Stimulated activated naive B cell treated with anti-CD40 and anti-IgM and Interleukin-4, amounts not matched to agents 10 μg/mL and 1 μg/mL and 100 μg/mL, for 72 hours (primary cell): ENCODE measurements around the gene PPM1D.
"Not testable (repeated sequence)": the region's sequence is repeated elsewhere in the genome, so short reads cannot be mapped to it uniquely, and the experiment has no call there.

Source experiments
- ATAC-seq, 2 donors: fragments of 150-1000 bp; cut with Tn5 transposase; replicated peaks; 2 replicates each; pipeline ENCODE4 v1.10.0; 2021; ENCODE audit warnings: moderate library complexity in 1 of 2
- DNase-seq: peaks from one replicate; pipeline ENCODE4 v3.0.0; 2021
- H3K27ac Mint-ChIP-seq: one replicate; pipeline ENCODE4 v1.8.0; 2022; ENCODE audit warnings: mild to moderate bottlenecking, mixed read lengths
- H3K27me3 Mint-ChIP-seq, 2 donors: one replicate each; pipeline ENCODE4 v1.8.0; 2022; ENCODE audit warnings: mixed read lengths in 2 of 2
- H3K36me3 Mint-ChIP-seq, 2 donors: one replicate each; pipeline ENCODE4 v1.8.0; 2022; ENCODE audit warnings: mixed read lengths in 2 of 2, mild to moderate bottlenecking in 1 of 2
- H3K4me1 Mint-ChIP-seq, 2 donors: one replicate each; pipeline ENCODE4 v1.8.0; 2022; ENCODE audit warnings: mixed read lengths in 2 of 2, mild to moderate bottlenecking in 1 of 2
- H3K4me3 Mint-ChIP-seq, 2 donors: one replicate each; pipeline ENCODE4 v1.8.0; 2022; ENCODE audit warnings: mild to moderate bottlenecking in 2 of 2, mixed read lengths in 2 of 2, moderate library complexity in 1 of 2
- H3K9me3 Mint-ChIP-seq, 2 donors: one replicate each; pipeline ENCODE4 v1.8.0; 2022; ENCODE audit warnings: mixed read lengths in 2 of 2, mild to moderate bottlenecking in 1 of 2

Gene PPM1D

DNA sequence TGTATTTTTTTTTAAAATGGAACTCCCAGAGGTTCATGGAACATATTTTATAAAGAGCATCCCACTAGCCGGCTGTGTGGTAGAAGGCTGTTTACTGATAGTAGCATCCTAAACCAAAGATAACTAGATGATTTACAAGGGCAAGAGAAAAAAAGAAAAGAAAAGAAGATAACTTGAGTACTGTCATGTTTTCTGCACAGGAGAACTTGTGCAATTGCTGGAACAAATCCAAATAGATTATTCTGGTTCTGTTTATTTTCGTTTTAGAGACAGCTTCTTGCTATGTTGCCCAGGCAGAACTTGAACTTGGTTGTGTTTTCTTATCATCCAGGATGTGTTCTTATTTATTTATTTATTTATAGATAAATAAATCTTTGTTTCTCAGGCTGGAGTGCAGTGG lies 20.9 kb upstream of the PPM1D start:
- Mint-ChIP-seq H3K9me3 (peaks cover 0 to 6% of the 10 kb centered on the region in 2 donors), H3K36me3 (no peaks in the 10 kb centered on the region), H3K27ac (no peak overlapping the region), H3K4me1 (peaks cover 4 to 12% of the 10 kb centered on the region in 2 donors), H3K27me3 (no peaks in the 10 kb centered on the region), H3K4me3 (no peak overlapping the region)
- DNase-seq, result no peak
- ATAC-seq, result no peak

GRCh38 chr17:60579551-60579950 lies 20.4 kb upstream of the PPM1D start:
- Mint-ChIP-seq H3K36me3 (no peaks in the 10 kb centered on the region), H3K27ac (no peak overlapping the region), H3K9me3 (peaks cover 0 to 6% of the 10 kb centered on the region in 2 donors), H3K27me3 (no peaks in the 10 kb centered on the region), H3K4me3 (no peak overlapping the region), H3K4me1 (peaks cover 4 to 12% of the 10 kb centered on the region in 2 donors)
- DNase-seq, result no peak
- no peak for ATAC-seq

- Mint-ChIP-seq H3K4me1 (no peaks in the 10 kb centered on the region), H3K27ac (no peak overlapping the region), H3K4me3 (no peak overlapping the region), H3K36me3 (no peaks in the 10 kb centered on the region), H3K9me3 (no peaks in the 10 kb centered on the region), H3K27me3 (peaks cover 0 to 6% of the 10 kb centered on the region in 2 donors)
- DNase-seq (no peak), ATAC-seq (no peak)
These were observed 17.0 kb upstream of the PPM1D start for GRCh38 chr17:60583008-60583407.

DNA sequence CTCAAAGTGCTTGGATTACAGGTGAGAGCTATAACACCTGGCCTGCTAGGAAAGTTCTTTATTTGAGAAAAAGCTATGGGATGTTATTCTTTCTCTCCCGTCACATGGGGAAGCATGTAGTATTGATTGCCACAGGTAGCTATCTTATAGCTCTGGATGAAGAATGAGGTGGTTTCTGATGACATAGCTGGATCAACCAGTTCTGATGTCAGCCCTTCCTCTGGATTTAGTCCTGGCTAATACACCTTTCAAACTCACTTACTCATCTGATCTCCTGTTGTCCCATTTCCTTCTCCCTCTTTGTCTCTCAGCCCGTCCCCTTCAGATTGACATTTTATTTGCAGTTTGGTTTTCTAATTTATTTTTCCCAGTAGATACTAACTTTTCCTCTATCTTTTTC lies 14.1 kb upstream of the PPM1D start:
- DNase-seq, result no peak
- Mint-ChIP-seq H3K27me3 (peaks cover 0 to 6% of the 10 kb centered on the region in 2 donors), H3K9me3 (no peaks in the 10 kb centered on the region), H3K4me1 (no peaks in the 10 kb centered on the region), H3K4me3 (no peak overlapping the region), H3K36me3 (no peaks in the 10 kb centered on the region), H3K27ac (no peak overlapping the region)
- ATAC-seq, result no peak

GRCh38 chr17:60586288-60586974 lies 13.6 kb upstream of the PPM1D start:
- Mint-ChIP-seq H3K36me3 (no peaks in the 10 kb centered on the region), H3K4me1 (no peaks in the 10 kb centered on the region), H3K9me3 (no peaks in the 10 kb centered on the region), H3K27ac (no peak overlapping the region), H3K4me3 (no peak overlapping the region), H3K27me3 (peaks cover 0 to 6% of the 10 kb centered on the region in 2 donors)
- DNase-seq, result no peak
- ATAC-seq, result no peak

GRCh38 chr17:60590070-60590469 lies 9.9 kb upstream of the PPM1D start:
- Mint-ChIP-seq H3K27ac (no peak overlapping the region), H3K4me1 (no peaks in the 10 kb centered on the region), H3K36me3 (no peaks in the 10 kb centered on the region), H3K9me3 (no peaks in the 10 kb centered on the region), H3K27me3 (peaks cover 0 to 6% of the 10 kb centered on the region in 2 donors), H3K4me3 (no peak overlapping the region)
- no peak for ATAC-seq
- no peak for DNase-seq

GRCh38 chr17:60592750-60593149 lies 7.2 kb upstream of the PPM1D start:
- Mint-ChIP-seq H3K4me3 (no peak overlapping the region), H3K9me3 (no peaks in the 10 kb centered on the region), H3K27ac (no peak overlapping the region), H3K36me3 (no peaks in the 10 kb centered on the region), H3K27me3 (no peaks in the 10 kb centered on the region), H3K4me1 (peaks cover 0 to under 1% of the 10 kb centered on the region in 2 donors)
- ATAC-seq, result no peak
- no peak for DNase-seq

GRCh38 chr17:60593441-60594036 lies 6.5 kb upstream of the PPM1D start:
- H3K4me1 Mint-ChIP-seq, H3K36me3 Mint-ChIP-seq, ATAC-seq, H3K27ac Mint-ChIP-seq, DNase-seq, H3K9me3 Mint-ChIP-seq, H3K4me3 Mint-ChIP-seq, H3K27me3 Mint-ChIP-seq: not testable (repeated sequence)

DNA sequence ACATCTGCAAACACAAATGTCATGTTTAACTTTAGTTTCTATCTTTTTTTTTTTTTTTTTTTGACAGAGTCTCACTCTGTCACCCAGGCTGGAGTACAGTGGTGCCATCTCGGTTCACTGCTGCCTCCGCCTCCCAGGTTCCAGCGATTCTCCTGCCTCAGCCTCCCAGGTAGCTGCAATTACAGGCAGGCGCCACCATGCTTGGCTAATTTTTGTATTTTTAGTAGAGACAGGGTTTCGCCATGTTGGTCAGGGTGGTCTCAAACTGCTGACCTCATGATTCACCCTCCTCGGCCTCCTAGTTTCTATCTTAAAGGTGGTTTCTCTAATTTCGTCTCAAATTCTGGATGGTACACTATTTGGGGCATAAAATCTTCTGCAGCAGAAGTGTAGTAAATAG lies 5.8 kb upstream of the PPM1D start:
- H3K27ac Mint-ChIP-seq, H3K4me1 Mint-ChIP-seq, H3K27me3 Mint-ChIP-seq, ATAC-seq, DNase-seq, H3K36me3 Mint-ChIP-seq, H3K4me3 Mint-ChIP-seq, H3K9me3 Mint-ChIP-seq: not testable (repeated sequence)

- DNase-seq (no peak), ATAC-seq (no peak)
- Mint-ChIP-seq H3K4me3 (no peak overlapping the region), H3K36me3 (no peaks in the 10 kb centered on the region), H3K9me3 (no peaks in the 10 kb centered on the region), H3K27me3 (no peaks in the 10 kb centered on the region), H3K27ac (no peak overlapping the region), H3K4me1 (peaks cover 6 to 9% of the 10 kb centered on the region in 2 donors)
These were observed 5.3 kb upstream of the PPM1D start for GRCh38 chr17:60594734-60595133.

- Mint-ChIP-seq H3K9me3 (no peaks in the 10 kb centered on the region), H3K36me3 (peaks cover 0 to 1% of the 10 kb centered on the region in 2 donors), H3K27ac (no peak overlapping the region), H3K27me3 (no peaks in the 10 kb centered on the region), H3K4me1 (peaks cover 11 to 21% of the 10 kb centered on the region in 2 donors), H3K4me3 (no peak overlapping the region)
- DNase-seq, result no peak
- ATAC-seq, result no peak
These were observed 2.7 kb upstream of the PPM1D start for GRCh38 chr17:60597297-60597696.

- H3K36me3 Mint-ChIP-seq, result peaks cover 0 to 3% of the 10 kb centered on the region in 2 donors
- no peak for DNase-seq
- H3K9me3 Mint-ChIP-seq, result no peaks in the 10 kb centered on the region
- no peaks in the 10 kb centered on the region for H3K27me3 Mint-ChIP-seq
- peak overlapping the region; percentile 1 to 10 for H3K4me3 Mint-ChIP-seq
- H3K27ac Mint-ChIP-seq, result no peak overlapping the region
- ATAC-seq, result no peak
- peaks cover 14 to 27% of the 10 kb centered on the region in 2 donors for H3K4me1 Mint-ChIP-seq
These were observed 1.8 kb upstream of the PPM1D start for GRCh38 chr17:60598001-60598736.

DNA sequence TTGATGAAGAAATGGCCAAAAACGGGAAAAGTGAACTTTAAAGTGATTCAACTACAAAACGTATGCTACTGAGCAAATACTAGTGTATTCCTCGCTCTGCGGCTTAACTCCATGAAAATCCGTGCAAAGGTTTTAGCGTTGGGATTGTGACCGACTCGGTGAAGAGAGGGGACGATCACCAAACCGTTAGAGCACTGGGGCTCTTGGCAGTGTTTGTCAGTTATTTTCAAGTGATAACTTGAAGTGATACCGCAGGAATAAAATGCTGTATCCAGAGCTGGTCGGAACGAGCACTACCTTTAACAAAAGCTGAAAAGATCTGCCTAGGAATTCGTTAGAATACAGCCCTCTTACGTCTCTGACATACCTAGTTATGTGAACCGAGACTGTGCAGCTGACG lies 773 bp upstream of the PPM1D start:
- H3K36me3 Mint-ChIP-seq, result peaks cover 0 to 3% of the 10 kb centered on the region in 2 donors
- no peaks in the 10 kb centered on the region for H3K9me3 Mint-ChIP-seq
- peak overlapping the region; percentile 98 for H3K27ac Mint-ChIP-seq
- no peak for DNase-seq
- H3K27me3 Mint-ChIP-seq, result no peaks in the 10 kb centered on the region
- H3K4me3 Mint-ChIP-seq, result peak overlapping the region; percentile 96 to 97
- H3K4me1 Mint-ChIP-seq, result peaks cover 14 to 31% of the 10 kb centered on the region in 2 donors
- ATAC-seq, result peak; percentile 23 to 24

GRCh38 chr17:60600490-60601446 lies 775 bp downstream of the PPM1D start:
- H3K9me3 Mint-ChIP-seq, result no peaks in the 10 kb centered on the region
- H3K36me3 Mint-ChIP-seq, result peaks cover 0 to 5% of the 10 kb centered on the region in 2 donors
- ATAC-seq (peak; percentile 31 to 35), DNase-seq (peak; percentile 41)
- peak overlapping the region; percentile 98 for H3K27ac Mint-ChIP-seq
- peaks cover 15 to 36% of the 10 kb centered on the region in 2 donors for H3K4me1 Mint-ChIP-seq
- H3K27me3 Mint-ChIP-seq, result no peaks in the 10 kb centered on the region
- H3K4me3 Mint-ChIP-seq, result peak overlapping the region; percentile 96 to 97
